CD4-positive, alpha-beta T cell treated with Interleukin-6 at 100 ng/mL for 8 hours (primary cell): ENCODE measurements around the gene SNX5.

Experiments
- DNase-seq: peaks from one replicate; pipeline ENCODE4 v3.0.0-alpha.2; 2020; ENCODE audit warnings: mixed read lengths, low spot score

Gene SNX5

GRCh38 chr20:17916433-17916891, 52.1 kb downstream of the SNX5 start:
- no peak for DNase-seq

- DNase-seq, result no peak
Observed at GRCh38 chr20:17914957-17915356, 53.6 kb downstream of the SNX5 start.

GRCh38 chr20:17912916-17913315, 55.7 kb downstream of the SNX5 start:
- no peak for DNase-seq

- DNase-seq, result no peak
Observed at GRCh38 chr20:17911927-17912326, 56.7 kb downstream of the SNX5 start.

GRCh38 chr20:17910828-17911294, 57.7 kb downstream of the SNX5 start:
- no peak for DNase-seq

GRCh38 chr20:17909869-17910321, 58.7 kb downstream of the SNX5 start:
- no peak for DNase-seq

- no peak for DNase-seq
Observed at GRCh38 chr20:17905544-17905943, 63.0 kb downstream of the SNX5 start.

- no peak for DNase-seq
Observed at GRCh38 chr20:17904027-17904426, 64.6 kb downstream of the SNX5 start.

- DNase-seq, result no peak
Observed at GRCh38 chr20:17902531-17903083, 66.0 kb downstream of the SNX5 start.

- no peak for DNase-seq
Observed at GRCh38 chr20:17901971-17902370, 66.6 kb downstream of the SNX5 start.

- peak; percentile 56 for DNase-seq
Observed at GRCh38 chr20:17898548-17898994, 70.0 kb downstream of the SNX5 start.

GRCh38 chr20:17897566-17898307, 70.9 kb downstream of the SNX5 start:
- DNase-seq, result no peak

- DNase-seq, result no peak
Observed at GRCh38 chr20:17896771-17897369, 71.7 kb downstream of the SNX5 start.

- DNase-seq, result no peak
Observed at GRCh38 chr20:17896193-17896723, 72.3 kb downstream of the SNX5 start.

- no peak for DNase-seq
Observed at GRCh38 chr20:17895641-17896171, 72.9 kb downstream of the SNX5 start.

- DNase-seq, result no peak
Observed at GRCh38 chr20:17893445-17893844, 75.1 kb downstream of the SNX5 start.

- DNase-seq, result no peak
Observed at GRCh38 chr20:17892189-17892938, 76.2 kb downstream of the SNX5 start.
